ENCODE results near the gene RSBN1.

RSBN1 gene

GRCh38 chr1:113812661-113813135 is 422 bp upstream of the RSBN1 start:
- no peak for DNase-seq

GRCh38 chr1:113811156-113811887 is 954 bp downstream of the RSBN1 start:
- DNase-seq, result no peak

DNA sequence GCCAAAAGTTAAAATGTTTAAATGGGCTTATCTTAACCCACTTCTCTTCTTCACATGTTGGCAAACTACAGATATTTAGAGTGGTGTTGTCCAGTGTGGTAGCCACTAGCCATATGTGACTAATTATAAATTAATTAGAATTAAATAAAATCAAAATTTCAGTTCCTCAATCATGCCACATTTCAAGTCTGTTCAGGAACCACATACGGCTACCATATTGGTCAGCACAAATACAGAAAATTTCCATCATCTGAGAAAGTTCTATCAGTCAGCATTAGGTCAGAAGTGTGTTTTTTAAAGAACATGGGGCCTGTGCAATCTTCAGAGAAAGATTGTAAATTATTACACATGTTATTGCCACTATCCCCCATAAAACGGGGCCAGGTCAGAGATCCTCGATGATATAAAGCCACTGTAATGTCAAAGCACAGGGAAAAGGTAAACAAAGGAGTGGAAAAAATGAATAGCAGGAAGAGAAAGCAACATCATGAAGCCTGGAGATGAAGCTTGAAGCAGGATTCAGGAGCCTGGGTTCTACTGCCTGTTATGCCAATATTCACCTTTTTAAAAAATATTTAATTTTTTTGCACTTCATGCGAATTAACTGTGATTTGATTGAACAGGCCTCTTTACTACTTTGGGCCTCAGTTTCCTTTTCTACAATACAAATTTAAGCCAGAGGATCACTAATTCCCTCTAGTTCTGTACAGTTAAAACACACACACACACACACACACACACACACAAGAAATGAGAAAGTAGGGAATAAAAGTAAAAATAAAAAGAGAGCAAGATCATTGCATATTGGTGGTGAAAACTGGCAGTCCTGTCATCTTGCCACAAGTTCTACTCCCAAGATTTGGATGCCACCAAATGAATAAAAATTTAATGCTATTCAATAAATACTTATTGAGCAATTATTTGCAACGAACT is 2.3 kb downstream of the RSBN1 start:
- no peak for DNase-seq

- no peak for DNase-seq
Measured at GRCh38 chr1:113808450-113809195, 3.7 kb downstream of the RSBN1 start.

DNA sequence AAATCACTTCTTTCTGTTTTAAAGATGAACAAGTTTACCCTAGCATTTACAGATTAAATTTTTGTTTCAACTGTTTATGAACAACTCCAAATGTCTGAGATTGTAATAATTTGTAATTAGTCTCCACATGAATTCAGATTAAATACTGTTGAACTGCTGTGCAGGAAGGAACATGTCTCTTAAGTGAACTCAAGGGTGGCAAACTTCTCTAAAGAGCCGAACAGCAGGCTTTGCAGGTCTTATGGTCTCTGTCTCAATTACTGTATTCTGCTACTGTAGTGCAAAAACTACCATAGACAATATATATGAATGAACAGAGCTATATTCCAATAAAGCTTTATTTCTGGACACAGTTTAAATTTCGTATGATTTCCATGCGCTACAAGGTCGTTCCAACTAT is 6.6 kb downstream of the RSBN1 start:
- no peak for DNase-seq

DNA sequence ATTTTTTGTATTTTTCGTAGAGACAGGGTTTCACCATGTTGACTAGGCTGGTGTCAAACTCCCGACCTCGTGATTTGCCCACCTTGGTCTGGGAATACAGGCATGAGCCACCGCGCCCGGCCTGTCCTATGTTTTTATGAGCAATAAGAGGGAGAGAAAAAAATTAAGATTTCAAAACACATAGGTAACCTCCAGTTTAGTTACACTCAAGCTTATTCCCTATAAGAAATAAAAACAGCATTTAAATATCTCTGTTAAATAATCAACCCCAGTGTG is 7.1 kb downstream of the RSBN1 start:
- no peak for DNase-seq

DNA sequence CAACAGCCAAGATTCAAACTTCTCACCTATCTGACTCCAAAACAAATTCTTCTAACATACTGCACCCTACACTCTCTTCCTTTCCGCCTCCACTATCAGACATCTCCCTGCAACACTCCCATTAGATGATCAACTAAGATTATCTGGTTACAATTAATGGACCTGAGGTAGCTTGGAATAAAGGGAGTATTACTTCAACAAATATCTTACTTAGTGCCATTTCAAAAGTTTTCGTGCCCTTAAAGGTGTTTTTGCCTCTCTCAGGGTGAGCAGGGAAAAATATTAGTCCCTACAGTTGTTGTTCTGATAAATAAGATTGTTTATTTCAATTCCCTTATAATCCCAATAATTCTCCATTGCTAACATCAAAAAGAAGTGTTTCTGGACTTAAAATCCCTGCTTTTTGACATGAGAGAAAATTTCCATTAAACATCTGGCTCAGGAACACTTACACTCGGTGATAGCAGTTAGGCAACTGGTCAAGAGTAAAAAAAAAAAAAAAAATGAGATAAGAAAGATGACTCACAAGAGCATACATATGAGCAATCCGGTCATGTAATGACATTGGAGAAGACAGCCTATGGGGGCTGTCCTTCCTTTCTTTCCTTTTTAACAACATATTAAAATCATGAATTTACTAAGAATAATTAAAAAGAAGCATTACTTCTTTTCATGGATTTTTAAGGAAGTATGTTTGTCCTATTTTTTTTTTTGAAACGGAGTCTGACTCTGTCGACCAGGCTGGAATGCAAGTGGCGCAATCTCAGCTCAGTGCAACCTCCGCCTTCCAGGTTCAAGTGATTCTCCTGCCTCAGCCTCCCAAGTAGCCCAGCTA is 7.6 kb downstream of the RSBN1 start:
- peak; percentile 57 for DNase-seq

DNA sequence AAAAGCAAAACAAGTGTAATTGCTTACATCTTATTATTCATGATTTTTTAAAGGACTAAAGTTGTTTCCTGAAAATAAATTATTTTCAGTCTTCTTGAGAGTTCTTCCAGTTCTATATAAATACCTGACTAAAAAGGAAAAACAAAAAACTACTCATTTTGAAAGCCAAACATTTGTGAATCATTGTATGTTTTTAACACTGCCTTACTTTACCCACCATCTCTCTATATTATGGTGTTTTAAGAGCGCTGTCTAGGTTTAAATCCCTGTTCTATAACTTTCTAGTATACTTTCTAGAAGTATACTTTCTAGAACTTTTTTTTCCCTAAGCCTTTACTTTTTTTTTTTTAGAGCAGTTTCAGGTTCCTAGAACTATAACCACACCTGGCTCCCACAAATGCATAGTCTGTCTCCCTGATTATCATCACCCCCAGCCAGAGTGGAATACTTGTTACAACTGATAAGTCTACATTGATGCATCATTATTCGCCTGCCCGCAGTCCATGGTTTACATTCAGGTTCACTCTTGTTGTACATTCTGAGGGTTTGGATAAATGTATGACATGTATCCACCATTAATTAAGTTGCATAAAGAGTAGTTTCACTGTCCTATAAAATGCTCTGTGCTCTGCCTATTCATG is 9.8 kb downstream of the RSBN1 start:
- DNase-seq, result no peak

DNA sequence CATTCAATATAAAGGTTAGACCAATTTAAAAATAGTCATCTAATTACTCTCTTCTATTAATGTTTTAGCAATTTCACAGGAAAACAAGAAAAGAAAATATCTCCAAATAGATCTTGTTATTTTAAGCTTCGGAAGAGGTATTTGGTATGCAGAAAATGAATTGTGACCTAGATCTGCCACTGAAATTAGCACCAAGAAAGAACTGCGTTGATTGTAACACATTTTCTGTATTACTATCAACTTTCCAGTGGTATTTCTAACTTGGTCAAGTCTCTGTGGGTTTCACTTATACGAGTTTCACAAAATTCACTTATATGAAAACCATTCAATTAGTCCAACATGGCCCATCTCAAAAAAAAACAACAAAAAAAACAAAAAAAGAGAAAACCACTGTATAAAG is 11.8 kb downstream of the RSBN1 start:
- DNase-seq, result no peak

GRCh38 chr1:113797472-113797871 is 14.8 kb downstream of the RSBN1 start:
- DNase-seq, result no peak

DNA sequence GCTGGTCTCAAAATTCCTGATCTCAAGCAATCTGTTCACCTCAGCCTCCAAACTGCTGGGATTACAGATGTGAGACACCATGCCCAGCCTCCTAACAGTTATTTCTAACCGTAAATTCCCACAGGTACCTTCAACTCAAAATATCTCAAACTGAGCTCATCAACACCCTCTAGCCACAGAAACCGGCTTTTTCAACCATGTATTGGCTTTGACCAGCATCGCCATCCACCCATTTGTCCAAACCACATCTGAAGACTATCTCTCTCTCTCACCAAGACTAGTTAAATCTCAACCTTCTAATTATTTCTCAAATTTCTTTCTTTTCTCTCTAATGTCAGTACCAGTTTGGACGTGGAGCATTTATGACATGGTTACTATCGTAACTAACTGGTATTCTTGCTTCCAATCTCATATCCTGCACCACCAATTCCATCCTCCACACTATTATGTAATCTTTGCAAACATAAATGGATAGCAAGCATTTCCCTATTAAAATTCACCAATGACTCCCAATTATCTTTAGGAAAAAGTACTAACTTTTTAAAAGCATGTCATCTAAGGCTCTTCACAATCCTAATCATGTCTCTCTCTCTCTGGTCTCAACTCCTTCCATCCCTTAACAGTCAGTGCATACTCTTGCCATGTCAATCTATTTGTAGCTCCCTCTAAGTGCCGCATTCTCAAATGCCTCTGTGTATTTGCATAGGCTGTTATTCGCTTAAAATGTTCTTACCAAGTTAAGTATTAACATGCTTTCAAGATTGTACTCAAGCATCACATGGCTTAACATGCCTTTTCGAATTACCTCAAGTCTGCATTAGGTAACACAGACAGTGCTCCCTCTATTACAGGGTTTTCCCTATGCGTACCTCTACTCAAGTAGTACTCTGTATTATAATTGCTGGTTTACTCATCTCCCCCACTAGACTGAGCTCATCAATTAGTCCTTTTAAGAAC is 18.1 kb downstream of the RSBN1 start:
- no peak for DNase-seq

DNA sequence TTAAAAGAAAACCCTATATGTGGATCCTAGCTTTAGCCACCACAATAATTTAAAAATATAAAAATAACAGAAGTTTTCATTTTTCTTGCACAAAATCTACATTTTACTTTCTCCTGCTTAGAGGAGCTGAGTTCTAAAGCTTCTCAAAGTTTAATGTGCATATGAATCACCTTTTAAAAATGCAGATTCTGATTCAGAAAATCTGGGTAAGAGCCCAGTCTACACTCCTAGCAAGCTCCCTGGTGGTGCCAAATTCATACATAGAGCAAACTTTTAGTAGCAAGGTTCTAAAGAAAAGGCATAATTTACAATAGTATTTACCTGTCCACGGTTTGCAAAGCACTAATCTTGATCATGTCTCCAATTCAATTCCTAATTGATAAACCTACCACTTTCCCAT is 19.3 kb downstream of the RSBN1 start:
- DNase-seq, result peak; percentile 48

DNA sequence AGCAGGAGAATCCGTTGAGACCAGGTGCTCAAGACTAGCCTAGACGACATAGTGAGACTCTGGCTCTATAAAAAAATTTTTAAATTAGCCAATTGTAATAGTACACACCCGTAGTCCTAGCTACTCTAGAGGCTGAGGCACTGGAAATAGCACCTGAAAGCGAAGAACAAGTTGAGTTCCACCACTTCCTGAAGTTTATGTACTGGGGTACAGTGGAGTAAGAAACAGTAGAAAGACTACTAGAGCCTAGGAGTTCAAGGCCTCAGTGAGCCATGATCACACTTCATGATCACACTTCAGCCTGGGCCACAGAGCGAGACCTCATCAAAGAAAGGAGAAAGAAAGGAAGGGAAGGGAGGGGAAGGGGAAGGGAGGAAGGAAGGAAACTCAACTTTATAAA is 19.8 kb downstream of the RSBN1 start:
- DNase-seq, result no peak

DNA sequence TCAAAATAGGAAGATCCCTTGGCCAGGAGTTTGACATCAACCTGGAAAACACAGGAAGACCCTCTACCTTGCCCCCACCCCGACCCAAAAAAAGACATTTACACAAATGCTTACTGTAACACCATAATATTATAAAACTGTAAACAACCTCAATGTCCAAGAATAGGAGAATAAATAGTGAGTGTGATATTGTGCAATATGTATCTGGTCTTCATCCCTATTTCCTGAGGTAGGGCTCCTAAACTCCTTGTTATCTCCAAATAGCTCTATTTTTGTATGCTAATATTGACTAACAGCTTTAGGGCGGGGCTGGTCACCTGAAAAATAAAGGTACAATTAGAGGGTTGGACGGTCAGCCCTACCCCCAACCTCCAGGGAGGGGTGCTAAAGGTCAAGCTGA is 23.5 kb downstream of the RSBN1 start:
- DNase-seq, result no peak

GRCh38 chr1:113787663-113788062 is 24.6 kb downstream of the RSBN1 start:
- no peak for DNase-seq

GRCh38 chr1:113786069-113786468 is 26.2 kb downstream of the RSBN1 start:
- no peak for DNase-seq

DNA sequence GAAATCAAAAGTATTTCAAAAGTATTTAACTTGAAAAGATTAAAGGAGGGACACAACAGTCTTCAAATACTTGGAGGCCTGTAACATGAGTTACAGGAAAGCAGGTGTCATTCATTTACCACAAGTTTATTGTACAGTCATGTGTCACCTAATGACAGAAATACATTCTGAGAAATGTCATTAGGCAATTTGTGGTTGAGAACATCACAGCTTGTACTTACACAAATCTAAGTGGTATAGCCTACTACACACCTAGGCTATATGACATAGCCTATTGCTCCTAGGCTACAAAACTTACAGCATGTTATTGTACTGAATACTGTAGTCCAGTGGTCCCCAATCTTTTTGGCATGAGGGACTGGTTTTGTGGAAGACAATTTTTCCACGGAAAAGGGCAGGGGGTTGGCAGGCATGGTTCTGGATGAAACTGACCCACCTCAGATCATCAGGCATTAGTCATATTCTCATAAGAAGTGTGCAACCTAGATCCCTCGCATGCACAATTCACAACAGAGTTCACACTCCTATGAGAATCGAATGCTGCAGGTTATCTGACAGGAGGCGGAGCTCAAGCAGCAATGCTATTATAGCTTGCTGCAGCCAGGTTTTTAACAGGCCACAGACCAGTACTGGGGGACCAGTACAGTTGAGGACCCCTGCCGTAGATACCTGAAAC is 28.0 kb downstream of the RSBN1 start:
- DNase-seq, result peak; percentile 47

DNA sequence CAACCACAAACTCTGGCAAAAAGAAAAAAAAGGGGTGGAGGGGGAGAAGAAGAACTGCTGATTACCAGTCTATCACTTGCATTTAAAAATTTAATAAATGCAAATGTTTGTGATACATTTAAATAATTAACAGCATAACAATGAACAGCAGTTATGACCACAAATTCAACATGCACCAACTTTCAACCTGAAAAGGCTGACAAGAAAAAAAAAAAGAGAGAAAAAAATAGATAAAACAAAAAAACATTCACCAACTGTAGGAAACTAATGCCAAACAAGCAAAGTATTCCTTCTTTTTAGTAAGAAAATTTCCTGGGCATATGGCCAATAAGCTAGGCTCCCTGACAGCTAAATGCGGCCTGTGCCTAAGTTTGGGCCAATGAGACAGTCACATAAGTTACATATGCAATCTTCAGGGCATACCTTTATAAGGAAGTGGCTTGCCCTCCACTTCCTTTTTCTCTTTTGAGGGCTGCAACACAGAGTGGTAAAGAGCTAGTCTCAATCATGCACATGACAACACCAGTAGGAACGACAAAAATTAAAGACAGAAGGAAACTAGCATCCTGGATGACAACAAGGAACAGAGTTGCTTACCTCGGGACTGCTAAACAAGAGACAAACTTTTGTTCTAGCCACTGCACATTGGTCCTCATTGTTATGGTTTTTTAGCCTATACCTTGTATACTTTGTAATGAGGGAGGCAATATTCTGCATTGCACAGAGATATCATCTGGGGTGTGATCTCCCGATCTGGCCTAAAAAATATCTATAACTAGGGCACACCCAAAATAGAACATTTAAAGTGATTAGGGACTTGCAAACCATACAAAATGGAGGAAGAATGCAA is 28.8 kb downstream of the RSBN1 start:
- DNase-seq, result peak; percentile 58

GRCh38 chr1:113782406-113782805 is 29.9 kb downstream of the RSBN1 start:
- DNase-seq, result no peak
